ENCODE measurements around the gene COL11A2.

COL11A2 gene

DNA sequence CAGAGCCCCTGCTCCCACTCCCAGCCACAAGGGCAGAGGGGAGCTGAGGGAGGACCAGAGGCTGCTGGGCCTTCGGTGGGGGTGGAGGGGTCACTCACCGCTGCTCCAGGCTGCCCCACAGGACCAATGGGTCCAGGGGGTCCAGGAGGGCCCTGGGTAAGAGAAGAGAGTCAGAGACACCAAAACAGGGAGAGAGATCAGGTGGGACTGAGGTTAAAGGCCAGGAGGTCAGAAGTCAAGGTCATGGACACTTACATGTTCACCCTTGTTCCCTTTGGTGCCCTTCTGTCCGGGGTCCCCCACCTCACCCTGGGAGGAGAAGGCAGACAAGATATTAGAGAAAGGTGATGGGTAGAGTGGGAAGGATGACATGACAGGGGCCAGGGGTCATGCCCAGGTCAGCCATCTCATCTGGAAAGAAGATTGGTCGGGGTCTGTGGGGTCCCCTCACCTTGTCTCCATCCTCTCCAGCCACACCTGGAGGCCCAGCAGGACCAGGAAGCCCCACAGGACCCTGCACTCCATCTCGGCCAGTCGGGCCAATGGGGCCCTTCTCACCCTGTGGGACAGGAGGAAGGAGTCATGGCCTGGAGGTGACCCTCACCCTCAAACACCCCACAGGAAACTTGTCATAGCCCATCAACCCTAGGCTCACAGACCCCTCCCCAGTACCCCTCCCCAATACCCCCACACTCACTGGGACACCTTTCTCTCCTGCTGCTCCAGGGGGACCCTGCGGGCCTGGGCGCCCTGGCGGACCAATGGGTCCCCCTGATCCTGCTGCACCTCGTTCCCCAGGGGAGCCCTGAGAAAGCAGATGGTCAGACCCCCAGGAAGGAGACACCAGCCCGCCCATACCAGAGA is 21.0 kb downstream of the COL11A2 start:
- no peak for DNase-seq

DNA sequence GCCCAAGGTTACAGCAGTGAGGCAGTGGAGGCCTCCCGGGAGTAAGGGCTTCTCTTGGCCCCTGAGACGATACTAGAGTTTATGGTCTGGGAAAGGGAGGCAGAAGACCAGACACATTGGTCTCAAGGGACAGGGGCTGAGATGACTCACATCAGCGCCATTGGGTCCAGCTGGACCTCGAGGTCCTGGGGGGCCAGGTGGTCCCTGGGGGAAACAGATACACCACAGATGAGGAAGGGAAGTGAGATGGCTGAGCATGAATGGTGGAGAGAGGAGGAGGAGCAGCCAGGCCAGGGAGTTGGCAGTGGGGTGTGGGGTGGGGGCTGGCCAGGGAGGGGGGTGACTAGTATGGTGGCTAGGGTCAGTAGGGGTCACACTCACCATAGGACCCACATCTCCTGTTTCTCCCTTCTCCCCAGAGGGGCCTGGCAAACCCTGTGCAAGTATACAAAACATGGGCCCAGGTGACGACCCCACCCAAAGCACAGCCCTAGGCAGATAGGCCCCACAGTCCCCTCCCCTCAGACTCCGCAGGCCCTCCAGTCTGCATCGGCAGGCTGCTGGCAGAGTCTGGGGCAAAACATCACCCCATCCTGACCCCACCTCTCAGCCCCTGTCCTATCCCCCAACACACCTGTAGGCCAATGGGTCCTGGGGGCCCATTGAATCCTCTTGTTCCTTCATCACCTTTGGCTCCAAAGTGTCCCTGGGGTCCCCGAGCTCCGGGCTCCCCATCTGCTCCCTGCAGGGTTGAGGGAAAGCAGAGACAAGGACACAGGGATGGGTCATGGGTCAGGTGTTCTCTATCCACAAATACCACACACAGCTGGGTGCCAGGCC is 21.9 kb downstream of the COL11A2 start:
- no peak for DNase-seq

DNA sequence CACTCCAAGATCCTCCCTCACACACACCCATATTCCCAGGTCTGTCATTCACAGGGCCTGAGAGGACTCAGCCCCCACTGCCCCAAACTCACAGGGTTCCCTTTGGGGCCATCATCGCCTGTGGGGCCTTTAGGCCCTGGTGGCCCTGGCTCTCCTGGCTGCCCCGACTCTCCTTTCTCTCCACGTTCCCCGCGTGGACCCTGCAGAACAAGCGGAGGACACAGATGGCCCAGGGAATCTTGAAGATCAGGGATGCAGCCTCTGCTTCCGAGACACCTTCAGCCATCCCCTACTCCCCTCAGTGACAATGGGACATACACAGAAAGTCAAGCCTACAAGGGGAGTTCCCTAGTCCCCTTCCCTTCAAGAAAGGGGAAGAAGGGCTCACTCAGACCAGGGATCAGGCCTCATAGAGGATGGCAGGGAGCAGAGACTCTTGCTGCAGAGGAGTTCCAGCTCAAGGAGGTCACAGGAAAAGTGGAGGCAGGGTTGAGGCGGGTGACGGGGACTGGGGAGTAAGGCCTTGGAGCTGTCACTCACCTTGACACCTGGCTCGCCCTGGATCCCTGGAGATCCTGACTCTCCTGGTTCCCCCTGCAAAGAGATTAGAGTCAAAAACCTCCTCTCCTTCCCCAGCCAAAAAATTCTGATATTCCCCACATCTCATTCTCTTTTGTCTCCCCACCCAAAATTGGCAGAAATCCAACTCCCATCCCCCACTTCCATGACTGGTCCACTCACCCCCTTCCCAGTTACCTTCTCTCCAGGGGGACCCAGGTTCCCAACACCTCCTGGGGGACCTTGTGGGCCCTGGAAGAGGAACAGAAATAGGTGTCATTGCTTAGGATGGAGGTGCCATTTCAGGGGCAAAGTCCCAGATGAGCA is 22.7 kb downstream of the COL11A2 start:
- DNase-seq, result no peak

DNA sequence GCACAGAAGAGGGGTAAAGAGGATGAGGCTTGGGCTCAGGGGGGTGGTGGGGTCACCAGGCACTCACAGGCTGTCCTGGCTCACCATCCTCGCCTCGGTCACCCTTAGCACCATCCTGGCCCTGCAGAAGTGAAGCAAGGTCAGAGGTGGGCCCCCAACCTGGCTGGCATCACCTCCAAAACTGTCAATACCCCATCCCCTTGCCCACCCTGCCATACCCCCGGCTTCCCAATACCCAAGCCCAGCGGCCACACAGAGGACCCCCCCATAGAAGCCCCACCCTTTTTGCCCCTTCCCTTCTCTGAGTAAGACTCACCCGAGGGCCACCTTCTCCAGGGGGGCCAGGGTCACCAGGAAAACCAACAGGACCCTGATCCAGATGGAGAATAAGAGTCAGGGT is 23.6 kb downstream of the COL11A2 start:
- no peak for DNase-seq

DNA sequence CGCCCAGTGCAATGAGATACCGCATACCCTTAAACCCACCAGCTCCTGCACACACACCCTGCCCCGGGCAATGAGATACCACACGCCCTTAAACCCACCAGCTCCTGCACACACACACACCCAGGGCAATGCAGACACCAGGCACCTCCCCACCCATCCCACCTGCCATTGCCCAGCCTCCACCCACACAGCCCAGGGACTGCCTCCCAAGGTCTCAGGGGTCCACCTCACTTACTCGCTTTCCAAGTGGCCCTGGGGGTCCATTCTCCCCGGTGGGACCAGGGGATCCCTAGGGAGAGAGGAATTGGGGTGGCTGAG is 24.0 kb downstream of the COL11A2 start:
- DNase-seq, result no peak

DNA sequence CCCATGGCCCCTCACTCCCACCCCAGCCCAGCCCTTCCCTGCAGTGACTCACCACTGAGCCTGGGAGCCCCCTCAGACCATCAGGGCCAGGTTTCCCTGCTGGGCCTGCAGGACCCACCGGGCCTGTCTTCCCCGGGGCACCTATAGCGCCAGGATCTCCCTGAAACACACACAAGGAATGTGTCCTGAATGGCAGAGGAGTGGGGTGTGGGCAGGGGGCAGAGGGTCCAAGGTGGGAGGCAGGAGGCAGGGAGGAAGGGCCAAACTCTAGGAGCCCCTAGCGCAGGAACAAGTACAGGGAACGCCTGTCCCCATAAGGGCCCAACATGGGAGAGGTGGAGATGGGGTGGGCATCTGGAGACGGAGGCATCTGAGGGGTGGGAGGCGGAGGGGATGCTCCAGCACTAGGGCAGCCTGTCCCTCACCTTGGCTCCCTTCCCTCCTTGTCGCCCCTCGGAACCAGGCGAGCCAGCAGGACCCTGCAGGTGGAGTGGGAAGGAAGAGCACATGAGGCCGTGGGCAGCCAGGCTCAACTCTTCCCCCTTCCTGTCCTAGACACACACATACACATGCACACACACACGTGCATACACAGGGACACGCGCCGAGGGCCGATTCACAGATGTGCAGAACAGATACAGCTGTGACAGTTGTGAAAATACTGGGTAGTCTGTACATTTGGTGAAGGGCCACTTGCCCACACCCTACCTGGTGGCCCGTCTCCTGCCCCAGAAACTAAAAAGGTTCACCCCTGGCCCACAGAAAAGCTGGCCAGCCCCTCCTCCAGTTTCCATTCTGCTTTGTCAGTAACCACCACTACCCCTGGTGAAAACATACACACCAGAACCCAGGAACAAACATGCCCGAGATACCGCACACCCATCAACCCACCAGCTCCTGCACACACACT is 24.6 kb downstream of the COL11A2 start:
- no peak for DNase-seq

DNA sequence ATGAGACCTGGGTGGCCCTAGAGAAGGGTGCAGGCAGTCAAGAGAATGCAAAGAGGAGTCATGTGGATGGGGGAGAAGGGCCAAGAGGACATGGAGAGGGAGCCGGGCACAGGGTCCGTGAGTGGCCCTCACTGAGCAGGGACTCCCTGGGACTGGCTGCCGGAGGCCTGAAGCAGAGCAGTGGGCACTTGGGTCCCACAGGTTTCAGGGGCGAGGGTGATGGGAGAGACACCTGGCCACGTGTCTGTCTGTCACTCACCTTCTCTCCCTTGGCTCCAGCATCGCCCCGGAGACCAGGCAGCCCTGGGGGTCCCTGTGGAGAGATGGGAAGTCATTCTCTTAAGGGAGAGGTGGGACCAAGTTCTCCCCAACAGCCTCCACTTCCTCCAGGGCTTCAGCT is 25.5 kb downstream of the COL11A2 start:
- DNase-seq, result no peak

DNA sequence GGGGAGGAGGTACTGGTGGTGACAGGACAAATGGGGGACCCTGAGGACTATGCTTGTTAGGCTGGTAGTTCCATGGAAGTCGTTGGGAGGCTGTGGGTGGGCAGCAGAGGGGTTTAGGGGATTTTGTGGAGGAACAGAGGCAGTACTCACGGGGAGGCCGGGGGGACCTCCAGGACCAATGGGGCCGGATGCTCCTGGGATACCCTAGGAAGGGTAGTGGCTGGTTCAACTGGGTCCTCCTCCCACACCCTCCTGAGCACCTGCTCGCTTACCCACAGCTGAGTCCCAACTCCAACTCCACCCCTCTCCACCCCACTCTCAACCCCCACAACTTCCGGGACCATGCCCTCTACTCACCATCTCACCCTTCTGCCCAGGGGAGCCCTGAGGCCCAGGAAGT is 25.9 kb downstream of the COL11A2 start:
- no peak for DNase-seq

DNA sequence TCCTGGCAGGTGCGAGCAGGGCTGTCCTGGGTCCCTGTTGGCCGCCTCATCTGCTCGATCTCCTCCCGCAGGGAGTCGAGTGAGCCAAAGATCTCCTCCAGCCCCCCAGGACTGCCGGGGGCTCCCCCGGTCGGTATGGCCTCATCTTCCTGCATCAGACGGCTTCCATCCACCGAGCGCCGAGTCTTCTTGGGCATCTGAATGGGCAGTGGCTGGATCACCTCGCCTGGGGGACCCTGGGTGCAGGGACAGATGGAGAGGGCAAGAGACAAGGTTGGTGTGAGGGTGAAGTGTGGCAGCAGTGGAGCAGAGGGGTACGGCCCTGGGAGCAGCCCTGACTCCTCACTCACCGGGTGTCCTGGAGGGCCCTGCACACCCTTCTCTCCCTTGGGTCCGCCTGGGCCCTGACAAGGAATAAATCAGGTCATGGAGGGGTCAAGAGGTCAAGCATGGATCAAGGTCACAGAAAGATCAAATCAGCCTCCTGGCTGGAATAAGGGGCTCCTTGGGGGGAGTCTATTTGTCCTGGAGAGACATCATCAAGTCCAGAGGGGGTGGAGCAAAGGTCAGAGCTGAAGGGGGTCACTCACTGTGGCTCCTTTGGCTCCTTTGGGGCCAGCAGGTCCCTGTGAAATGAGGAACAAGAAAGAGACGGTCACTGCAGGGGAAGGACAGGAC is 26.5 kb downstream of the COL11A2 start:
- no peak for DNase-seq

DNA sequence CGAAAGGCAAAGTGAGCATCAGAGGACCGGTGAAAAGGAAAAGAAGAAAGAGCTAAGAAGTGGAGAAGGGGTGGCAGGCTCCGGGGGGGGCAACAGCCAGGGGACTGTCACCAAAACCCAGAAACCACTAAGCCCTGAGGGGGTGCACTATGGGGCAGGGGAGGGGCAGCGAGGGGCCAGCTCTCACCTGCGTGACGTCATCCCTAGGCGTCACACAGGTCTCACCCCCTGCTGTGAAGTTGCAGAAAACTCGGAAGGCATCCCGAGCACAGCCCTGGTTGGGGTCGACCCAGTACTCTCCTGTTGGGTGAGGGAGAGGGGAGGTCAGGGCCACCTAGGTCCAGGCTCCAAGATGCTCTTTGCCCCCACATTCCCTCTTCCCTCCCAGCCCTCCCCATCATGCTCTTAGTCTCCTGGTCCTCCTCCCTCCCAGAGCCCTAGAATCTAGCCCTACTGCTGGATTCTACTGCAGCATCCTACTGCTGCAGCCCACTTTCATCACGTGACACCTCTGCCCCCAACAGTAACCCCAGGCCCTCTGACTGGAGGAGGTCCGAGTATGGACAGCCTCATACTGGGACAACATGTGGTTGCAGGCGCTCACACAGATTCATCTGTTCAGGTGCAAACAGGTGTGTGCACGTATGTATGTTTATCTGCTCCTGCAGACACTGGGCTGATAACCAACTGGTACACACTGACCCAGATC is 27.4 kb downstream of the COL11A2 start:
- DNase-seq, result no peak

DNA sequence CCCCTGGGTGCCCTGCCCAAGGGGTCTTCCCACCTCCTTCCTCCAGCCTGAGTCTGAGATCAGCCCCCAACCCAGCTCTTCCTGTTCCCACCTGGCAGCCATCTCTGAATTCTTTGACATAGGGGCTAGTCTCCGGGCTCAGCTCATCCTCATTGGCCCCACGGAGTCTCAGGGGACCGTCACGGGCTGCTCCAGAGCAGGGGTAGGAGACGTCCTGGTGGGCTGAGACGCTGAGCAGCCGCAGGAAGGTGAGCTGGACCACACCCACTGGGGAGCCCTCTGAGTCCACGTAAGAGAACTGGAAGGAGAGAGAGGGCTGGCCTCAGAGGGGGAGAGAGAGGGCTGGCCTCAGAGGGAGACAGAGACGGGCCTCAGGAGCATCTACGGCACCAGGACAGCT is 28.1 kb downstream of the COL11A2 start:
- DNase-seq, result no peak

DNA sequence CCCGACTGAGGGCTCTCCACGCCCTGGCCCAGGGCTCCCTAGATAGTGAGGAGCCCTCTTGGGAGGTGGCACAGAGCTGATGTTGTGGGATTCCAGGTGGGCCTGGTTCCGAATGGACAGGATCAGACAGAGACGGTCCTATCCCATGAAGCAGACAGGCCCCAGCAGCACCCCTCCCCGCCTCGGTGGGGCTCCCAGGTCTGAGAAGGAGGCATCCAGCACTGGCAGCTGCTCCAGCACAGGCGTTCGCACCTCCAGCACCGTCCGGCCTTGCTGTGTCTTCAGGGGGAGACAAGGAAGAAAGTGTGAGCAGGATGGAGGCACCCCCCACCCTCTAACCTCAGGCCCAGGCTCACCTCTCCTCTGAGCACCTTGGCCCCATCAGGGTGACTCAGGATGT is 28.7 kb downstream of the COL11A2 start:
- DNase-seq, result no peak

DNA sequence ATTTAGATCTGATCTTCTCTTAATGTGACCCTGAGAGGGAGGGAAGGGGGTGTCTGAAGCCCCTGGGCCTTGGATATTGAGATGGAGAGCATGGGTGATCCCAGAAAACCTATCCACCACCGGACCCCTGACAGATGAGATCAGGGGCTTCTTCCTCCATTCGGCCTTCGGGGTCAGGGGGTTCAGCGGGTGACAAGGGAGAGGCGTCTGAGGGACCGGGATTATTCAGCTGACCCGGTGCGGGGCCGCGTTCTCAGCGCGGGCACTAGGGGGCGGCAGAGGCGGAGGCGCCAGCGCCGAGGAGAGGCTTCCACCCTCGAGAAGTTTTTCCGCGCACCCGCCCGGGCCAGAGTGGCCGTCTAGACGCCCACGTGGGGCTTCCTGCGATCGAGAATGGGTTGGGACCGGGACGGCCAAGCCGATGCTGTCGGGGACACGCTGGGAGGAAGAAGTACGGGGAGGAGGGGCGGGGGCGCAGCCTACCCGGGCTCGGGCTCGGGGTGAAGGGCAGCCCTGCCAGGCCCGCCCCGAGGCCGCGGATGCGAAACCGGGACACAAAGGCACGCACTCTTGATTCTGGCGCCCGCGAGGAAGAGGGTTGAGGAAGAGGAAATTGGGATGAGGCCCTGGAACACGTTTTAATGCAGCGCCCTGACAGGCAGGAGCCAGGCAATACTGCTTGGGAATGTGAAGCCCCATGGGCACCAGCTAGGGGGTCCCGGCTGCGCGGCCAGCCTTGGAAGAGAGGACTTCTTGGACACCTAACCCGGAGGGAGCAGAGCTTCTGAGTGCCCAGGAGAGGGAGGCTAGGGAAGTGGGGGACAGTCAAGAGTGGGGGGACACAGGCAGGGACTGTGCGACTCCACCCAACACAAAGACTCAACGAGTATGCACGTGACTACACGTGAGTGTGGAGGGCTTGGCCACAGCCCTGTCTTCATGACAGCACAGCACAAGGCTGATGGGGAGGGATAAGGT is 30.6 kb downstream of the COL11A2 start:
- peak; percentile 79 for DNase-seq

DNA sequence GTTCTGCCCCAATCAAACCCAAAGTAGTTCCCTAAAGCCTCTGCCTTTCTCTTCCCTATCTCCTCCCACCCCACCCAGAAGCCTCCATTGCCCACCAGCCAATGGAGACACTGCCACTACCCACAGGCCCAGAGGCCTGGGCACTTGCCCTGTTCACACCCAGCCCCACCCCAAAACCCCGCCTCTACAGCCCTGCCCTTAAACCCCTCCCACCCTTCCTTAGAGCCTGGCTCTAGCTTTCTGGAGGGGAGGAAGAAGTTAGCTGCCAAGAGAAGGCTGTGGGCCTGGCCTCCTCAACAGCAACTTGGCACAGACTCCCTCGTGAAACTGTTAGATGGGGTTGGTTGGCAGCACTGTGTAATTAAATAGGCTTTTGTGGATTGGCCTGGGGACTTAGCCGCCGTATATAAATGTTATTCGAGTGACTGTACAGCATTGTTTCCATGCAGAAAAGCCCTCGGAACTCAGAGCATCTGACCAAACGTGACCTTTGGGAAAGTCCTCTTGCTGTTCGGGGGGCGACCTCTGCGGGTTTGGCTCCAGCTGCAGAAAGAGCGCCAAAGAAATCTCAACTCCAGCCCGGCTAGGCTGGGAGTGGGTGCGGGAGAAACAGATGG is 31.4 kb downstream of the COL11A2 start:
- peak; percentile 50 for DNase-seq

DNA sequence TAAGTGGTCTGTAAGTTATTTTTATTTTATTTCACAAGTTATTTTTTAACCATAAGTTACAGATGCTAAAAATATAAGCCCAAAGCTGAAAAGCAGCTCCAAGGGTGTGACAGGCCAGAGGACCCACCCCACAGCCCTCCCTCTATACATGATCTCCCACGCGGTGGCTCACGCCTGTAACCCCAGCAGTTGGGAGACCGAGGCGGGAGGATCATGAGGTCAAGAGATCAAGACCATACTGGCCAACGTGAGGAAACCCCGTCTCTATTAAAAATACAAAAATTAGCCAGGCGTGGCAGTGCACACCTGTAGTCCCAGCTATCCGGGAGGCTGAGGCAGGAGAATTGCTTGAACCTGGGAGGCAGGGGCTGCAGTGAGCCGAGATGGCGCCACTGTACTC is 32.2 kb downstream of the COL11A2 start:
- no peak for DNase-seq

DNA sequence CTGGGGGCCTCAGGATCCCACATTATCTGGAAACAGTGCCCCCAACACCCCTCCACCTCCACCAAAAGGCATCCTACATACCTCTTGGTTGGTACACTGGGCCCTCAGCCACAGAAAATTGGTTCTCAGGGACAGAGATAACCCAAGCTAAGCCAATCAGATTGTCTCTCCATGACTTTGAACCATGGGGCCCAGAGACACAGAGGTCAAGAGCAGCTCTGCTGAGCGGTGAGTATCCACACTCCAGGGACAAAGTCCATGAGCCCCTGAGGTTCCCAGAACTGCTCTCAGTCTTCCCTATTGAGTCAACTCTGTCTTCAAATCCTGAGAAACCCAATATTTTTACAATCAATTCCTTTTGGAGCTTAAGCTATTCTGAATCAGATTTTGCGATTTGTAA is 35.3 kb downstream of the COL11A2 start:
- no peak for DNase-seq

DNA sequence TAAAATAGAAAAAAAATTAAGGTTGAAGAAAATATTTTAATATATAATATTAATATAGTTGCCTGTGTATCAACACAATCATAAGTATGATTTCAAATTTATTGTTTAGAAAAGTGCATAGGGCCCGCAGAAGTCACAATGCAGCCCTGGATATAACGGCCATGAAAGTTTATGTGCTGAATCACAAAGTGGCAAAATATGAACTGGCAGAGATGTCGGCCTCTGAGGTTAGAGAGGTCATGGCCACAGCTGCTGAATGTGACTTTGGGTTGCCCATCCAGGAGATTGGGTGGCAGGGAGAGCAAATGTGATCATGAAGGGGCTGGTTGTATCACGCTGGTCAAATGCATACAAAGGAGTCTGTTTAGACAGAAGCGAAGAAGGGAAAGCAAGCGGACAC is 35.7 kb downstream of the COL11A2 start:
- no peak for DNase-seq

DNA sequence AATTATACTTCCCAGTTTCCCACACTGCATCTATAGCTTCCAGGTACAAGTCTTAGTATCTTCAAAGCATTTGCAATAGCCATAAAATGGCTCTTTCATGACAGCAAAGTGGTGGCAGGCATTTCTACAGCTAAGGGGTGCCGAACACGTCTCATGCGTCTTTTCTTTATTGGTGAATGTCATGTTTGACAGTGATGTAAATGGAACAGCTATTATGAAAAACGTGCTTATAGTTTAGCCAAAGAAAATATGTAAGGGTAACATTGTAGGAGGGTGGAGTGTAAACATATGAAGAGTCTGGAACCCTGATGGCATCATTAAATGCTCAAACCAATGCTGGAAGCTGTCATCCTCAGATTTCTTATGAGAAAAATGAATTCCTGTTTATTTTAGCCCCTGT is 37.9 kb downstream of the COL11A2 start:
- no peak for DNase-seq

DNA sequence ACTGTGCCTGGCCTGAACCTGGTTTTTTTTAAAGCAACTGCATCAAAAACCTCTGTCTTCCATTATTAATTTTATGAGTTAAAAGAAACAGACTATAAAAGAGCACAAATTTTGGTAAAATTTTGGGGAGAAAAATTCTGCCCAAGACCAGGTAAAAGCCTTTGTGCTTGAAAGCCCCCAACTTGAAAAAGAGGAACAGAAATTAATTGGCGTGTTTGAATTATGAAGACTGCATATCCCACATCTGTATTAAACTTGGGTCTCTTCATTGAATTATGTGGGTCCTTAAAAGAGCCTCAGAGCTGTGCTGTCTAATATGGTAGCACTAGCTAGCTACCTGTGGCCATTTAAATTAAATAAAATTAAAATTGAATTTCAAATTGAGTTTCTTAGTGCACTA is 41.2 kb downstream of the COL11A2 start:
- DNase-seq, result no peak

All from NCI-H82 (cell line).